Activated naive CD4-positive, alpha-beta T cell treated with anti-CD3 and anti-CD28 coated beads, Interleukin-2, amount 10 ng/mL, durations not matched to agents 7 days and 5 days (primary cell): Measurements from ENCODE around the gene TFDP2.
"Not testable (repeated sequence)": the region's sequence is repeated elsewhere in the genome, so short reads cannot be mapped to it uniquely, and the experiment has no call there.

Experiments
- CTCF ChIA-PET: fragments of 350-600 bp; sonication (Branson Sonifier 250); formaldehyde crosslinking; loops from one replicate; lab custom pipeline; 2021; ENCODE audit warnings: antibody characterized with exemption; lab: Charles Lee
- DNase-seq: peaks from one replicate; pipeline ENCODE4 v3.0.0-alpha.2; 2020
- H3K27ac Mint-ChIP-seq: one replicate; pipeline ENCODE4 v1.8.0; 2021; ENCODE audit warnings: mild to moderate bottlenecking, moderate library complexity, mixed read lengths
- H3K27me3 Mint-ChIP-seq: one replicate; pipeline ENCODE4 v1.8.0; 2021; ENCODE audit warnings: mild to moderate bottlenecking, mixed read lengths
- H3K36me3 Mint-ChIP-seq: one replicate; pipeline ENCODE4 v1.8.0; 2021; ENCODE audit warnings: mixed read lengths
- H3K4me1 Mint-ChIP-seq: one replicate; pipeline ENCODE4 v1.8.0; 2021; ENCODE audit warnings: mixed read lengths
- H3K4me3 Mint-ChIP-seq: one replicate; pipeline ENCODE4 v1.8.0; 2021; ENCODE audit warnings: mild to moderate bottlenecking, moderate library complexity, mixed read lengths
- H3K9me3 Mint-ChIP-seq: one replicate; pipeline ENCODE4 v1.8.0; 2021; ENCODE audit warnings: mixed read lengths

TFDP2 gene

GRCh38 chr3:142075656-142076055, 73.7 kb downstream of the TFDP2 start:
- CTCF ChIA-PET: interaction anchor here (1.4 kb wide), 1 partner anchor 206 kb away, joined by 3 read pairs; no protein-coding TSS in a partner anchor

GRCh38 chr3:142072816-142073215, 76.5 kb downstream of the TFDP2 start:
- no peaks in the 10 kb centered on the region for H3K27me3 Mint-ChIP-seq
- CTCF ChIA-PET: interaction anchor here (0.9 kb wide), 1 partner anchor 8 kb away, joined by 4 read pairs; no protein-coding TSS in a partner anchor

More at GRCh38 chr3:142075656-142076055, 73.7 kb downstream of the TFDP2 start:
- H3K9me3 Mint-ChIP-seq, H3K36me3 Mint-ChIP-seq, H3K27ac Mint-ChIP-seq, H3K4me3 Mint-ChIP-seq, H3K27me3 Mint-ChIP-seq, DNase-seq, H3K4me1 Mint-ChIP-seq: not testable (repeated sequence)

DNA sequence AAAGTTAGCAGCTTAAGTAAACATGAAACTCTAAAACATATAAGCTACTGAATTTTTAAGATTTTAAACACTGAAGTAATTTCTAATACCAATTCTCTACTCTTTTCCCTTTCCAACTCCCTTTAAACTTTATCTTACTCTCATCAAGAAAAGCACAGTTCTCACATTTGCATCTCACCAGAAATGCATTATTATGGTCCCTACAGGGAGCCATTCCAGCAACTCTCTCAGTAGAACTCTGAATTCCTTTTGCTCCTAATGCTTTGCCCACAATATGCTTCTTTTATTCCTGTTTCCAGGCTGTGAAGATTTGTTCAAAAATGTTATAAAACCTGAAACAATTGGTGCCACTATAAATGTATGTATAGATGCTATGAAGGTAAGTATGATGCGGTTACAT, 83.4 kb downstream of the TFDP2 start:
- Mint-ChIP-seq H3K27ac (peak overlapping the region; percentile 24), H3K4me3 (no peak overlapping the region), H3K4me1 (no peaks in the 10 kb centered on the region), H3K27me3 (no peaks in the 10 kb centered on the region), H3K36me3 (no peaks in the 10 kb centered on the region), H3K9me3 (no peaks in the 10 kb centered on the region)
- DNase-seq: no peak
- CTCF ChIA-PET: no interaction called here

More at GRCh38 chr3:142072816-142073215, 76.5 kb downstream of the TFDP2 start:
- Mint-ChIP-seq H3K9me3 (no peaks in the 10 kb centered on the region), H3K4me3 (no peak overlapping the region), H3K36me3 (no peaks in the 10 kb centered on the region), H3K4me1 (peaks cover 3% of the 10 kb centered on the region), H3K27ac (no peak overlapping the region)
- no peak for DNase-seq

DNA sequence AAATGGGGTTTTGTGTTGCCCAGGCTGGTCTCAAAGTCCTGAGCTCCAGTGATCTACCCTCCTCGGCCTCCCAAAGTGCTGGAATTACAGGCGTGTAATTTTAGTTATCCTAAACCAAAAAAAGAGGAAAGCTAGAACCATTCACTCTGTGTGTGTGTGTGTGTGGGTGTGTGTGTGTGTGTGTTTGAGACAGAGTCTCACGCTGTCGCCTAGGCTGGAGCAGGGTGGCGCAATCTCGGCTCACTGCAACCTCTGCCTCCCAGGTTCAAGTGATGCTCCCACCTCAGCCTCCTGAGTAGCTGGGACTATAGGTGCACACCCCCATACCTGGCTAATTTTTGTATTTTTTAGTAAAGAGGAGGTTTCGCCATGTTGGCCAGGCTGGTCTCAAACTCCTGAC, 84.0 kb downstream of the TFDP2 start:
- H3K4me1 Mint-ChIP-seq: no peaks in the 10 kb centered on the region
- H3K36me3 Mint-ChIP-seq: no peaks in the 10 kb centered on the region
- H3K27me3 Mint-ChIP-seq: no peaks in the 10 kb centered on the region
- no peak overlapping the region for H3K4me3 Mint-ChIP-seq
- CTCF ChIA-PET: no interaction called here
- no peak overlapping the region for H3K27ac Mint-ChIP-seq
- no peaks in the 10 kb centered on the region for H3K9me3 Mint-ChIP-seq
- no peak for DNase-seq

- H3K4me1 Mint-ChIP-seq: no peaks in the 10 kb centered on the region
- DNase-seq: no peak
- no peaks in the 10 kb centered on the region for H3K27me3 Mint-ChIP-seq
- no peak overlapping the region for H3K27ac Mint-ChIP-seq
- H3K9me3 Mint-ChIP-seq: no peaks in the 10 kb centered on the region
- no peak overlapping the region for H3K4me3 Mint-ChIP-seq
- CTCF ChIA-PET: no interaction called here
- H3K36me3 Mint-ChIP-seq: no peaks in the 10 kb centered on the region
Observed at GRCh38 chr3:142064454-142064853, 84.9 kb downstream of the TFDP2 start.

DNA sequence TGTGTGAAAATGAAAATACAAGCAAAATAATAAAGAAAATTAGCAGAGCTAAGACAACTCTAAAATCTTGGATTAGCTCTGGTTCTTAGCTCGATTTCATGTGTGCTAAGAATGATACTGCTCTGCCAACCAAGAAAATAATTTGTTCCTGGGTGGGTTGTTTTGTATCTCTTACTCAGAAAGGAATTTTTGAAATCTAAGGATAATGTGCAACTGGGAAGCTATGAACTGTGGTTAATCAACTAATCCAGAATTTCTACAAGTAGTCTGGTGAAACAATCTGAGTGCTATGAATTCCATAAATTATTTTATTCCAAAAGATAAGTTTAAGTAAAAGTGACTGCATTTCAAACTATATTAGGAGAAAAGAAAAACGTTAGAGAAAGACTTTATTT, 92.0 kb downstream of the TFDP2 start:
- peaks cover 2% of the 10 kb centered on the region for H3K36me3 Mint-ChIP-seq
- H3K4me3 Mint-ChIP-seq: no peak overlapping the region
- DNase-seq: no peak
- peaks cover 6% of the 10 kb centered on the region for H3K4me1 Mint-ChIP-seq
- H3K27me3 Mint-ChIP-seq: no peaks in the 10 kb centered on the region
- H3K27ac Mint-ChIP-seq: no peak overlapping the region
- H3K9me3 Mint-ChIP-seq: no peaks in the 10 kb centered on the region
- CTCF ChIA-PET: no interaction called here

- Mint-ChIP-seq H3K36me3 (peaks cover 2% of the 10 kb centered on the region), H3K9me3 (no peaks in the 10 kb centered on the region), H3K27ac (no peak overlapping the region), H3K4me3 (no peak overlapping the region), H3K4me1 (peaks cover 6% of the 10 kb centered on the region), H3K27me3 (no peaks in the 10 kb centered on the region)
- CTCF ChIA-PET: no interaction called here
- no peak for DNase-seq
Observed at GRCh38 chr3:142056656-142057330, 92.6 kb downstream of the TFDP2 start.

- Mint-ChIP-seq H3K27ac (no peak overlapping the region), H3K4me1 (peaks cover 6% of the 10 kb centered on the region), H3K27me3 (no peaks in the 10 kb centered on the region), H3K36me3 (peaks cover 2% of the 10 kb centered on the region), H3K9me3 (no peaks in the 10 kb centered on the region), H3K4me3 (no peak overlapping the region)
- no peak for DNase-seq
- CTCF ChIA-PET: no interaction called here
Observed at GRCh38 chr3:142053835-142054234, 95.5 kb downstream of the TFDP2 start.

DNA sequence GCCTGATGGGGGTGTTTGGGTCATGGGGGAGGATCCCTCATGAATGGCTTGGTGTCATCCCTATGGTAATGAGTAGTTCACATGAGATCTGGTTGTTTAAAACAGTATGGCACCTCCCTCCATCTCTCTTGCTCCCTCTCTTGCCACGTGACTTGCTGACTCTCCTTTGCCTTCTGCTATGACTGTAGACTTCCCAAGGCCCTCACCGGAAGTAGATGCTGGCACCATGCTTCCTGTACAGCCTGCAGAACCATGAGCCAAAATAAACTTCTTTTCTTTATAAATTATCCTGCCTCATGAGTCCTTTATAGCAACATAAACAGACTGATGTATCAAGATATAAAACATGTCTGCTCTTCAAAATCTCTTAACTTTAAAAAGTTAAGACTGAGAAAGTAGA, 96.1 kb downstream of the TFDP2 start:
- Mint-ChIP-seq H3K36me3 (peaks cover 2% of the 10 kb centered on the region), H3K4me1 (peaks cover 6% of the 10 kb centered on the region)
- CTCF ChIA-PET: no interaction called here

GRCh38 chr3:142051351-142051750, 98.0 kb downstream of the TFDP2 start:
- no peaks in the 10 kb centered on the region for H3K27me3 Mint-ChIP-seq
- peaks cover 6% of the 10 kb centered on the region for H3K4me1 Mint-ChIP-seq
- no peak overlapping the region for H3K4me3 Mint-ChIP-seq
- H3K27ac Mint-ChIP-seq: no peak overlapping the region
- no peaks in the 10 kb centered on the region for H3K9me3 Mint-ChIP-seq
- peaks cover 2% of the 10 kb centered on the region for H3K36me3 Mint-ChIP-seq
- CTCF ChIA-PET: no interaction called here
- no peak for DNase-seq

More for the DNA sequence above, 96.1 kb downstream of the TFDP2 start:
- no peak for DNase-seq
- H3K27ac Mint-ChIP-seq: no peak overlapping the region
- H3K27me3 Mint-ChIP-seq: no peaks in the 10 kb centered on the region
- no peak overlapping the region for H3K4me3 Mint-ChIP-seq
- no peaks in the 10 kb centered on the region for H3K9me3 Mint-ChIP-seq

DNA sequence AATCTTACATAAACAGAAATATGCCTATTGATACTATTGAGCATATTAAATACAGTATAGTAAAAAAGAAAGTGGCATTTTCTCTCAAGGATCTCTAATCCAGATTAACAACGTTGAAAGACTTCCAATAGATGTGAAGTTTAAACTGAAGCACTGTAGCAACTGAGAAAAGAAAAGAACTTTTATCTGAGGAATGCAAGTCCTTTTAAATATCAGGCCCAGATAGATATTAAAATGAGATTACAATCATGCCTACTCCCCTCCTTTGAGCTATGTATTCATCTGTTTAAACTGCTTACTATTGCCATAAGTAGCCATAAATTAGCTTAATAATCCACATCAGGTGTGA, 102.3 kb downstream of the TFDP2 start:
- H3K4me1 Mint-ChIP-seq: no peaks in the 10 kb centered on the region
- no peak for DNase-seq
- CTCF ChIA-PET: no interaction called here
- no peaks in the 10 kb centered on the region for H3K36me3 Mint-ChIP-seq
- H3K9me3 Mint-ChIP-seq: peaks cover 2% of the 10 kb centered on the region
- no peak overlapping the region for H3K27ac Mint-ChIP-seq
- no peaks in the 10 kb centered on the region for H3K27me3 Mint-ChIP-seq
- no peak overlapping the region for H3K4me3 Mint-ChIP-seq

- no peak for DNase-seq
- Mint-ChIP-seq H3K4me1 (no peaks in the 10 kb centered on the region), H3K27ac (no peak overlapping the region), H3K4me3 (no peak overlapping the region), H3K27me3 (no peaks in the 10 kb centered on the region), H3K9me3 (peaks cover 2% of the 10 kb centered on the region), H3K36me3 (no peaks in the 10 kb centered on the region)
- CTCF ChIA-PET: no interaction called here
Observed at GRCh38 chr3:142046320-142047020, 102.9 kb downstream of the TFDP2 start.

DNA sequence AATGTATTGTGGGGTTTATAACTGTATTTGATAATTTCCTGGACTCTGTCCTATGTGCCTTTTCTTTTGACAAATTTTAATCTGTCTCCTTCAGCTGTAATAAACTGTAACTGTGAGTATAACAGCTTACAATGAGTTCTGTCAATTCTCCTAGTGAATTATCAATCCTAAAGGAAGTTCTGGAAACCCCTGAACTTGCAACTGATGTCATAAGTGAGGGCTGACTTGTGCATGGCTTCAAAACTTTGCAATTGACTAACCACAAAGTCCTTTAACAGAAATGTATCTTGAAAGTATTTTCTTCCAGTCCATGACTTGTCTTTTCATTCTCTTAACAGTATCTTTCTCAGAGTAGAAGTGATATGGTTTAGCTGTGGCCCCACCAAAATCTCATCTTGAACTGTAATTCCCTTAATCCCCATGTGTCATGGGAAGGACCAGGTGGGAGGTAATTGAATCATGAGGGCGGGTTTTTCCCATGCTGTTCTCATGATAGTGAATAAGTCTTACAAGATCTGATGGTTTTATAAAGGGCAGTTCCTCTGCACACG, 108.3 kb downstream of the TFDP2 start:
- Mint-ChIP-seq H3K36me3 (no peaks in the 10 kb centered on the region), H3K27ac (no peak overlapping the region), H3K4me1 (no peaks in the 10 kb centered on the region), H3K9me3 (peaks cover 2% of the 10 kb centered on the region), H3K27me3 (no peaks in the 10 kb centered on the region), H3K4me3 (no peak overlapping the region)
- DNase-seq: no peak
- CTCF ChIA-PET: no interaction called here

- H3K9me3 Mint-ChIP-seq: no peaks in the 10 kb centered on the region
- H3K4me1 Mint-ChIP-seq: no peaks in the 10 kb centered on the region
- CTCF ChIA-PET: no interaction called here
- H3K36me3 Mint-ChIP-seq: no peaks in the 10 kb centered on the region
- H3K4me3 Mint-ChIP-seq: no peak overlapping the region
- no peak for DNase-seq
- H3K27ac Mint-ChIP-seq: no peak overlapping the region
- no peaks in the 10 kb centered on the region for H3K27me3 Mint-ChIP-seq
Observed at GRCh38 chr3:142035308-142035922, 113.9 kb downstream of the TFDP2 start.
